A549 (cell line): Measurements from ENCODE around the gene TRABD2B.

Source experiments
- CBX8 ChIP-seq: fragments of 200-600 bp; sonication (generic); IDR thresholded peaks from 2 replicates; pipeline ENCODE4 v1.6.1; 2016
- CTCF ChIP-seq: fragments of >200 bp; sonication (Bioruptor Twin); formaldehyde crosslinking; IDR thresholded peaks from 3 replicates; pipeline ENCODE4 v1.5.1; 2016
- HOXA7 ChIP-seq: fragments of 250-450 bp; sonication (Bioruptor Pico); IDR thresholded peaks from 2 replicates; pipeline ENCODE4 v1.5.0; 2020; ENCODE audit warnings: mild to moderate bottlenecking, moderate library complexity
- POLR2A ChIP-seq: IDR thresholded peaks from 2 replicates; pipeline ENCODE4 v1.6.1; 2012; ENCODE audit warnings: mild to moderate bottlenecking, low read length
- RCOR1 ChIP-seq: fragments of 150-350 bp; IDR thresholded peaks from 2 replicates; pipeline ENCODE4 v1.6.1; 2014; ENCODE audit warnings: antibody characterized with exemption, low read length, low read depth
- REST ChIP-seq: fragments of 200-600 bp; sonication (generic); IDR thresholded peaks from 2 replicates; pipeline ENCODE4 v1.6.1; 2016; ENCODE audit warnings: antibody characterized with exemption, mild to moderate bottlenecking, moderate library complexity
- ZNF302 ChIP-seq: fragments of 250-450 bp; sonication (Bioruptor Pico); IDR thresholded peaks from 2 replicates; pipeline ENCODE4 v1.9.0; 2021; ENCODE audit warnings: inconsistent platforms, mild to moderate bottlenecking, moderate library complexity
- TF ChIP-seq, protein P1 (sequence below): fragments of 450-650 bp; IDR thresholded peaks from 2 replicates; pipeline ENCODE4 v1.6.1; 2014; ENCODE audit warnings: antibody characterized with exemption
- TF ChIP-seq, protein P2 (sequence below): IDR thresholded peaks from 2 replicates; pipeline ENCODE4 v1.6.1; 2012

DNA sequence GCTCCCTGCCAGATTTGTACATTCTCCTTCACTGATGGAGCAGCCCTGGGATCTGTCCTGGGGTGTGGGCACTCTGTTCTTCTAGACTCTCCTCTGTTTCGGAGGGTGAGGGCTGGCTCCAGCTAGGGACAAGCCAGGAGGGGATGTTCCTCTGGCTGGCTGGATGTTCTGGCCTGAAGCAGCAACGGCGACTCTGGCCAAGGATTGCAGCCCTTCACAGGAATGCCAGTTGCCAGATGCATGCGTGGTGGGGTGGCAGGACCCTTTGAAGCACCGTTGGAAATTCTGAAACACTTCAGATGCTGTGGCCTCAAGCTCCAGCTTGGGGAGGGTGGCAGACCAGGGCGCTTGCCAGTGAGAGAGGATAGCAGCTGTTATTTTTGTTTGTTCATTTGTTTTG, 210.9 kb downstream of the TRABD2B start:
- TF ChIP-seq POLR2A = no peak
- TF ChIP-seq RCOR1 = no peak
- TF ChIP-seq CTCF = no peak
- TF ChIP-seq, protein P1, sequence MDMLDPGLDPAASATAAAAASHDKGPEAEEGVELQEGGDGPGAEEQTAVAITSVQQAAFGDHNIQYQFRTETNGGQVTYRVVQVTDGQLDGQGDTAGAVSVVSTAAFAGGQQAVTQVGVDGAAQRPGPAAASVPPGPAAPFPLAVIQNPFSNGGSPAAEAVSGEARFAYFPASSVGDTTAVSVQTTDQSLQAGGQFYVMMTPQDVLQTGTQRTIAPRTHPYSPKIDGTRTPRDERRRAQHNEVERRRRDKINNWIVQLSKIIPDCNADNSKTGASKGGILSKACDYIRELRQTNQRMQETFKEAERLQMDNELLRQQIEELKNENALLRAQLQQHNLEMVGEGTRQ = no peak
- TF ChIP-seq, protein P2, sequence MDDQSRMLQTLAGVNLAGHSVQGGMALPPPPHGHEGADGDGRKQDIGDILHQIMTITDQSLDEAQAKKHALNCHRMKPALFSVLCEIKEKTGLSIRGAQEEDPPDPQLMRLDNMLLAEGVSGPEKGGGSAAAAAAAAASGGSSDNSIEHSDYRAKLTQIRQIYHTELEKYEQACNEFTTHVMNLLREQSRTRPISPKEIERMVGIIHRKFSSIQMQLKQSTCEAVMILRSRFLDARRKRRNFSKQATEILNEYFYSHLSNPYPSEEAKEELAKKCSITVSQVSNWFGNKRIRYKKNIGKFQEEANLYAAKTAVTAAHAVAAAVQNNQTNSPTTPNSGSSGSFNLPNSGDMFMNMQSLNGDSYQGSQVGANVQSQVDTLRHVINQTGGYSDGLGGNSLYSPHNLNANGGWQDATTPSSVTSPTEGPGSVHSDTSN = no peak
- no peak for TF ChIP-seq ZNF302 (CRISPR knock-in tag)
- TF ChIP-seq CBX8 = no peak
- no peak for TF ChIP-seq REST
- no peak for TF ChIP-seq HOXA7
